Measurements from ENCODE around the gene ACTR8.

ACTR8 gene

DNA sequence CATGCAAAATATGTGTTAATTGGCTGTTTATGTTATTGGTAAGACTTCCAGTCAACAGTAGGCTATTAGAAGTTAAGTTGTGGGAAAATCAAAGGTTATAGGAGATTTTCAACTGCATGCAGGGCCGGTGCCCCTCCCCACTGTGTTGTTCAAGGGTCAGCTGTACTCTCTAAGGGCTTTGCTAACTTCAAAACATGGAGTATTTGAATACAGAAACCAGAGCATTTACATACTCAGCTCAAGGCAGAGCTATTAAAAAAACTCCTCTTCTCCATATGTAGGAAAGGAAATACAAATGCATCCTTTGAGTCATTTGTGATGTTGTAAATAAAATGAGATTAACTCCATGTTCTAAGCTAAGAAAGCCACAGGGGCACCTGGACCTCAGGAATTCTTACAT, 18.8 kb downstream of the ACTR8 start:
- DNase-seq: no peak

GRCh38 chr3:53862241-53862640, 19.7 kb downstream of the ACTR8 start:
- no peak for DNase-seq

GRCh38 chr3:53860196-53860595, 21.8 kb downstream of the ACTR8 start:
- no peak for DNase-seq

DNA sequence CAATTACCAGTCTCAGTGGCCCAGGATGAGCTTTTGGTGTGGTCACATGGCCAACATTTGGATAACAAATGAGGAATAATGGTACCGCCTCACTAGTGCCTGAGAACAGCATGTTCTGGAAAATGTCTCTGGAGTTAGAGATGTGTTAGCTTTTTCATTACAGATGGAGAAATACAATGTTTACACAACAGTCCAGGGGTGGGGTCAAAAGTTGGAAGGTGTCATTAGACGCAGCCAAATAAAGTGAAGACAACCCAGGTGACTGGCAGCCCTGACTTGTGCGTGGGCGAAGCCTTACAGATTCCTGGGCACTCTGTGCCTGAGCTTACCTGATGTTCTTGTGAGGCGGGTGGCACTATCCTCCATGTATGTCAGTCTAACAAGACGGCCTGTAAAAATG, 22.8 kb downstream of the ACTR8 start:
- no peak for DNase-seq

GRCh38 chr3:53858096-53858741, 23.7 kb downstream of the ACTR8 start:
- no peak for DNase-seq

- no peak for DNase-seq
Observed at GRCh38 chr3:53856964-53857363, 25.0 kb downstream of the ACTR8 start.

DNA sequence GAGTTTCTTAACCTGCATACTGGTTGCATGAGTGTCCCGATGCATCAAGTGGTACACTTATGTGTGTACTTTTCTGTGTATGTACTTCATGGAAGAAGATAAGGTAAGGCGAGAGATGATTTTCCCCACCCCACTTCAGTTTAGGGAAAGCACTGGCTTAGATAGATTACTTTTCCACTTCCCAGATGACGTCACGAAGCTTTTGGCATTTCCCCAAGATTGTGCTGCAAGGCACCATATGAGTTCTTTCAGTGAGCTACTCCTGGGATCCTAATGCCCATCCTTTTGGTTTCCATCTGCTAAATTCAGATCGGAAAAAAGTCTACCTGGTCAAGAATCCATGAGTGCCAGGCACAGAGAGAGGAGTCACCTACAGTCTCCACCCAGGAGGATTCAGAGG, 31.1 kb downstream of the ACTR8 start:
- no peak for DNase-seq

DNA sequence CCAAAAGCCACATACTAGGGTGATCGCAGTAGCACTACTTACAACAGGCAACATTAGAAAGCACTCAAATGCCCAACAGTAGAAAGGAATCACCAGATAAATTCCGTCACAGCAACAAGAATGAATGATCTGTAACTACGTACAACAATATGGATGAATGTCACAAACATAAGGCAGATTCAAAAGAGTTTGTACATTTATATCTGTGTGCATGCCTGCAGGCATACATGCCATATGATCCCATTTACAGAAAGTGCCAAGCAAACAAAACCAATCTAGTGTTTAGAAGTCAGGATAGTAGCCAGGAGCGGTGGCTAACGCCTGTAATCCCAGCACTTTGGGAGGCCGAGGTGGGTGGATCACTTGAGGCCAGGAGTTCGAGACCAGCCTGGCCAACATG, 32.0 kb downstream of the ACTR8 start:
- DNase-seq: no peak

- DNase-seq: no peak
Observed at GRCh38 chr3:53846851-53847155, 35.1 kb downstream of the ACTR8 start.

GRCh38 chr3:53846134-53846850, 35.7 kb downstream of the ACTR8 start, which contains the start of the genes CHDH and IL17RB:
TSS of gene CHDH (minus strand) at chr3:53846419. CDS start at chr3:53824008, 22,411 bp downstream.
TSS of gene IL17RB (plus strand) at chr3:53846568. CDS start at chr3:53846589, 21 bp downstream.
- DNase-seq: no peak

- no peak for DNase-seq
Observed at GRCh38 chr3:53845881-53846133, 36.1 kb downstream of the ACTR8 start.

DNA sequence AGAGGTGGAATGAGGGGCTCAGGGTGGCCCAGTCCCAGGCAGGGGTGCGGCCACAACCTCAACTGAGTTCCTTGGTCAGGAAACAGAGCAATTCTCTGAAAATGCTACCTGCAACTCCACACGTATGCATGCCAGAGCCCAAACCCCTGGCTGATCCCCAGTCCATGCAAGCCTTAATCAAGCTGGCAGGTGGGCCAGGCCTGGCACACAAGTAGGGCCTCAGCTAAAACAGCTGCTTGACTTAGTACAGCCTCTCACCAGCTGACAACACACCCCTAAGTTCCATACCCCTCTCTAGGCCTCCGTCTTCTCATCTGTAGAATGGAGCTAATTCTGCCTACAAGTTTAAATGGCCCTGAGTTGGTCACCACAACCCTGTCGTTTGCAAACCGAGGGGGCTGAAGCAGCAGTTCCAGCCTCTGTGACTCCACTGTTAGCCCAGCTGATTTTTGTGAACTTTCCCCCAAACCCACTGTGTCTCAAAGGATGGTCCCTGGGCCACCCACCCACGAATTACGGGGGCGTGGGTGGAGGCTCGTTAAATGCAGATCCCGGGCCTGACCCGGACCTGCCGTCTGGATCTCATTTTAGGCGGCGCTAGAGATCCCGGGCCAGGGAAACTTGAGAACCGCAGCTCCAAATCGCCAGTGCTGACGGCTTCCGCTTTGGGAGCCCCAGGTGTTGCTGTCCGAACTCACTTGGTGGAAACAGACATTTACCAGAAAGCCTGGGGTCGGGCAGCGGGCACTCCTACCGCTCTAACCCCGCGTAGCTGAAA, 36.7 kb downstream of the ACTR8 start:
- DNase-seq: no peak

DNA sequence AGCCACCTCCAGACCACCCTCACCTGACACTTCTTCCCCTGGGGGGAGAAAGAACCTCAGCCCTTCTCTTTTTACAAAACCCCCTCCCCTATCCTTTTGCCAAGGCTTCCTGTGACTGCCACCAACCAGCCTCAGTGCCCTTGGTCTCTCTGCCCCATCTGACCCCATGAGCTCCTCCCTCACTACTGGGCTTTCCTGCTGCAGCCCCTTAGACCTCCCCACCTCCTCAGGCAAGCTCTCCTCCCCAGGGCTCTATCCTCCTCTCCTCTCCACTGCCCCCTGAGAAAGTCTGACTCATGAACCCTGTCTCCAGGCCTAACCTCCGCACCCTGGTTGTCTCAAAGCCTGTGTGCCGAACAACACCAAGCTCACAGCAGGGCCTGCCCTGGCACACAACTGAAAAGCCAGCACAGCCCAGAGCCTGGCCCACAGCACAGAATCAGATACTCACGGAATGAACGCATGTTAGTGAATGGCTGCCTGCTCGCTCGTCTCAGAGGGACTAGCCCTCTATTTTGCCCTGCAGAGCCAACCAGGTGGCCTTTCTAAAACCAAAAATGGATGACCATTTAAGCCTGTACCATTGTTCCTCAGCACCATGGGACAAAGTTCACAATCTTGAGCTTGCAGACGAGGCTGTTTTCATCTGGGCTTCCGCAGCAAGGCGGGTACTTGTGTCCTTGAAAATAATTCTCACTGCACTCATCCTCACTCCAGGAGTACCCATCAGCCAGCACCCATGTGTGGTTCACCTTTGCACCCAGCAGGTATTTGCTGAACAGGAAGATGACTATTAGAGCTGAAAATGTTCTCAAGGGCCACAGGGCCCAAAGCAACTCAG, 37.5 kb downstream of the ACTR8 start:
- DNase-seq: no peak

GRCh38 chr3:53843195-53844177, 38.5 kb downstream of the ACTR8 start:
- no peak for DNase-seq

- no peak for DNase-seq
Observed at GRCh38 chr3:53842436-53843194, 39.3 kb downstream of the ACTR8 start.

DNA sequence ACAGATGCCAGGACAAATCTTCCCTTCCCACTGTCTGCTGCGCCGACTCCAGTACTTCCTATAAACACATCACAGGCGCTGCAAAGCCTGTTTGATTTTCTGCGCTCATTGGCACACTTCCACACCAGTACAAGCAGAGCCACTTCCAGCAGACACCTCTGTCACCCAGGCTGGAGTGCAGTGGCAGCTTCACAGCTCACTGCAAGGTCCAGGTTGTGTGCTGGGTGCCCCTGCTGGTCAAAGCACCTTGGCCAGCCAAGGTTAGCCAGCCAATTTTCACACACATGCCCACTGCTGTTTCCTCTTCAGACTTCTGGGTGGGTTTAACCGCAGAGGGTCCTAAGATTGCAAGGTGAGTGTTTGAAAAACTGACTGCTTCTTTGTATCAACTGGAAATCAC, 40.7 kb downstream of the ACTR8 start:
- DNase-seq: no peak

- no peak for DNase-seq
Observed at GRCh38 chr3:53837331-53837730, 44.6 kb downstream of the ACTR8 start.

DNA sequence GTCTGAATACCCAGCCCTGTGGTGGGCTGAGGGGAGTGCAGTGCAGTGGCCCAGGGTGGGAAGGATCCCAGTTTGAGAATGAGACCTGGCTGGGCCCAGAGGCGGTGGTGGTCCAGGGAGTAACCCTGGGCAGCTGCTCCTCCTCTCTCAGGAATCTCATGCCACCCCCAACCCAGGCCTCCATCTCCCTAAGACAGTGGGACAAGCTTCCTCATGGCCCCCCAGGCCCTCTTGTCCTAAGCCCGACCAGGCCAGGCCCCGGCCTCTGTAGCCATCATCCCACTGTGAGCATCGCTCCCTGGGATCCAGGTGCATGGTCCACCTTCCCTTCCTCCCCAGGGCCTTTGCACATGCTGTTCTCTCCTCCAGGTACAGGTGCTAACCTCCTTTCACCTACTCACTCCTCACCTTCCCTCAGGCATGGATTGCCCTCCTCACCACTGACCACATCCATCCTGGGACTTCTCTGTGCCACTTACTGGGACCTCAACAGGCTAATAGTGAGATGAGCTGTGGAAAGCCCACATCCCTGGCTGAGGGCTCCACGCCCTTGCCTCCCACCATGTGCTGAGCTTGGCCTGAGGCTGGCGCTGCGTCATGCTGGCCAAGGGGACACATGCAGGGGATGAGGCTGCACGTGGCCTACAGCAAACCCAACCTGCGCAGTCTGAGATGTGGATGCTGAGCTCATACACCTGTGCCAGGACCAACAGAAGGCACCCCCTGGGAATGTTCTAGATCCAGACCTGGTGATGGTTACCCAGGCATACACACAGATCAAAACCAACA, 45.7 kb downstream of the ACTR8 start:
- DNase-seq: no peak

DNA sequence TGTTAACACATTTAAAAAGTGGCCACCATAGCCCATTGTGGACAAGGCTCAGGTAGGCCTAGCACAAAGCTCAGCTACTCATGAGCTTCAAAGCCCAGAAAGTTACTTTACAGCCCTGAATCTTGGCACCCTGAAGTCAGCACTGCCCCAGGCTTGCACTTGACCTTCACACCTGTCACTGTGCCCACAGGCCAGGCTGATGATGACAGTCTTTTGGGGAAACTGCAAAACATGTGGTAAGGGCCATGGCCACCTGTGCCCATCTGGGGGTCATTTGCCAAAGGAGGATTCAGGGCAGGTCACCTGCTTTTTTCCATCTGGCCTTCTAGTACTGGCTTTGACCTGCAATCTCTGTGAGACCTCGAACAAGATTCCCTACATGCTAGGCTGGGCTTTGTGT, 46.7 kb downstream of the ACTR8 start:
- no peak for DNase-seq

- DNase-seq: no peak
Observed at GRCh38 chr3:53834429-53835095, 47.4 kb downstream of the ACTR8 start.

All from GOT3 (cell line).